ENCODE data around the gene CSPG4. TPM values are rescaled to one million over a fixed set of nuclear protein-coding genes. Genes with fewer than 3 reads are reported as not detected.
A peak's percentile ranks its signal among the peaks of the same experiment; 100 is the strongest.
"Not testable (repeated sequence)": the region's sequence is repeated elsewhere in the genome, so short reads cannot be mapped to it uniquely, and the experiment has no call there.

Gene CSPG4
- total and polyA plus RNA-seq, 4 donors, result 10.6 to 160 (median 66.0) TPM

DNA sequence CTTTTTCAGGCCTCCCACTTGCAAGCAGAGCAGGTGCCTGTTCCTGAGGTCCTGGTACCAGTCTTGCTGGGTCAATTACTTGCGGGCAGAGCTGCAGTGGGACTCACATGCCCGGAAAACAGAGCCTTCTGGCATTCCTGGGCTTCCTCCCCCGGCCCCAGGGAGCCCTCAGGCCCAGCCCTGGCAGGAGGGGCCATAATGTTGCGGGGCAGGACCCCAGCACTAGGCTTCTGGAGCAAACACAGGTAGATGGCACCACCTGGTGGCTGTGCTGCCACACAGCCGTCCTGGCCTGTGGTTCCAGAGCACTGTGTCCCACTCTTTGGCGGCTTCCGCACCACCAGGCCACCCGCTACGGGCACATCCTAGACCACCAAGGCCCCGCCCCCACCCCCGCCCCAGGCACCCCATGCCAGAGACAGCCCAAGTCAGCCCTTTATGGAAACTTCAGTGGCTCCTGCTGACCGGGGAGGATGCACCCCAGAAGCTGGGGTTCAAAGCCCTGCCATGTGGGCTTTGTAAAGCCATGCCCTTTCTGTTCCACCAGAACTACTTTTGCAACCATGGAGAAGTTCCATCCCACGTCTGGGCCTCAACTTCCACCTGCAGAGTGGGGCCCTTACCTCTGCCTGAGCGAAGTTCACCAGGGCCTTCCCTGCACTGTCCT, 28.9 kb downstream of the CSPG4 start:
- peak in 1 of 2 donors; percentile 88 for DNase-seq
- H3K27ac ChIP-seq (ENCODE audit: low read depth in 1 of 2, low read length in 2 of 2), result peak overlapping the region in 1 of 2 donors; percentile 4
- H3K36me3 ChIP-seq (ENCODE audit: control insufficient read depth in 1 of 2, insufficient read depth in 2 of 2, low read length in 1 of 2), result peaks cover 0 to 14% of the 10 kb centered on the region in 2 donors
- intact Hi-C loops (cut with DNase I), result loop anchor here (5.0 kb wide), 3 partner anchors 46 to 119 kb away; no protein-coding TSS in a partner anchor
- H3K9me3 ChIP-seq (ENCODE audit: control insufficient read depth, low read length); H3K4me3 ChIP-seq (ENCODE audit: low read length in 2 of 2); H3K27me3 ChIP-seq (ENCODE audit: control insufficient read depth in 1 of 2, insufficient read depth in 2 of 2, low read length in 1 of 2); H3K4me1 ChIP-seq (ENCODE audit: control insufficient read depth in 1 of 2, insufficient read depth in 2 of 2, low read length in 2 of 2): not testable (repeated sequence)
- ATAC-seq (ENCODE audit: low FRiP score), result peak; percentile 73
- 25 to 38% methylated on average over 14 of the region's 14 CpGs for WGBS, 2 donors

DNA sequence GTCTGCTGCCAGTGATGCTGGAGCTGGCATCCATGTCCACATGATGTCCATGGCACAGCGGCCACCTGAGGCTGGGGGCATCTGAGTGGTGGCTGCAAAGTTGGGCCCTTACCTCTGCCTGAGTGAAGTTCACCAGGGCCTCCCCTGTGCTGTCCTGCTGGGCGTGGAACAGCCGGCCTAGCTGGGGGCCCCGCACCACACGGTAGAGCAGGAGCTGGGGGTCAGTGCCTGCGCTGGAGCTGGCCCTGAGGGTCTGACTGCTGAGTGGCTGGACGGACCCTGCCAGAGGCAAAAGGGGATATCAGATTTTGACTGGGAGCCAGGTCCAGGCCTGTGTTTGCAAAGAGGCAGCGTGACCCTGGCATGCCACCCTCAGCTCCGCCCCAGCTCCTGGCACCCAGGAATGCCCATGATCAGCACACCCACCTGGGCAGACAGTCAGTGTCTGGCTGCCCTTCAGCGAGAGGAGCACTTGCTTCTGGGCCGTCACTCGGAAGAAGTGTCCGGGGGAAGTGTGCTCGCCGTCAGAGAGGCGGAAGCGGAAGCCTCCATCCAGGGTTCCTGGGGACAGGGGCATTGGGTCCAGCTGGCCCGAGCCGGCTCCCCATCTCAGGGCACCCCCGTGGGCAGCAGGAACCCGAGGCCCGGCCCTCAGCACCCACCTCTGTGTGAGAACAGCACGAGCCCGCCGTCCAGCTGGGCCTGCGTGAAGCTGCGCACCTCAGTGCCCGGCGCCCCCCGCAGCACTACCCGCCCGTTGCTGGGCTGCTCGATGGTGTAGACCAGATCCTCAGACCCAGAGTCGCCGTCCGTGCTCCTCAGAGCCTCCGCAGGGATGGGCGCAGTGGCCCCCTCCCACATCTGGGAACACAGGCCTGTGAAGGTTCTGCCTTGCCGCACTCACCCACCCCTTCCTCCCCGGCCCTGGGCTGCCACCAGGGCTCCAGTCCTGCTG, 30.2 kb downstream of the CSPG4 start:
- intact Hi-C loops (cut with DNase I), result loop anchor here (5.0 kb wide), 3 partner anchors 45 to 120 kb away; no protein-coding TSS in a partner anchor
- no peaks in the 10 kb centered on the region for H3K27me3 ChIP-seq (ENCODE audit: control insufficient read depth in 1 of 2, insufficient read depth in 2 of 2, low read length in 1 of 2)
- no peaks in the 10 kb centered on the region for H3K4me1 ChIP-seq (ENCODE audit: control insufficient read depth in 1 of 2, insufficient read depth in 2 of 2, low read length in 2 of 2)
- WGBS, 2 donors, result 81 to 82% methylated on average over 38 to 40 of the region's 40 CpGs
- no peaks in the 10 kb centered on the region for H3K9me3 ChIP-seq (ENCODE audit: control insufficient read depth, low read length)
- DNase-seq (no peak), ATAC-seq (ENCODE audit: low FRiP score) (no peak)
- H3K36me3 ChIP-seq (ENCODE audit: control insufficient read depth in 1 of 2, insufficient read depth in 2 of 2, low read length in 1 of 2), result peaks cover 0 to 7% of the 10 kb centered on the region in 2 donors
- no peak overlapping the region for H3K4me3 ChIP-seq (ENCODE audit: low read length in 2 of 2)
- no peak overlapping the region for H3K27ac ChIP-seq (ENCODE audit: low read depth in 1 of 2, low read length in 2 of 2)

DNA sequence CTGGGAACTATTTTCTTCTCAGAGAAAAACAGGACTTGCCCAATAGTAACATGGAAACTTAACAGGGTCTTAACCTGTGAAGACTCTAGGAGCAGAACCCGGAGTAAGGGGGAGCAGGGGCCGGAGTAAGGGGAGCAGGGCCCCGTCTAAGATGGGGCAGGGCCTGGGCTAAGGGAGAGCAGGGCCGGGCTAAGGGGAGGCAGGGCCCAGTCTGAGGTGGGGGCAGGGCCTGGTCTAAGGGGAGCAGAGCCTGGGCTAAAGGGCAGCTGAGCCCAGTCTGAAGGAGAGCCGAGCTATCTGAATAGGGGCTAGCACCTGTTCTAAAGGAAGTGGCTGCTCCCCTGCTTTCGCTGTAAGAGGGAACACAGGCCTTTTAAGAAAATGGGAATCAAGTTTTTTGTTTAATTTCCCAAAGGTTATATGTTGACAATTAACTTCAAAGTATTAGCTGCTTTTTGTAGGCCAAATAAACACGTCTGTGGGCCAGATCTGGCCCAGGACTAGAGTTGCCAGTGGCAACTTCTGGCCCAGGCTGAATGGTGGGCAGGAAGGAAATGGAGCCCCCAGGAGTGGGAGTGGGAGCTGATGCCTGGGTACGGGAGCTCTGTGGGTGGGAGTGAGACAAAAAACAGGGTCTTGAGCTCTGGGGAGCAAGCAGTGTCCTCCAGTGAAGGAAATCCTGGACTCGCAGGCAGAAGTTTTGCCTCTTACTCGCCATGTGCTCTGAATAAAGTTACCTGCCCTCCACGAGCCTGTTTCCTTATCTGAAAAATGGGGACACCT, 32.5 kb downstream of the CSPG4 start:
- Histone ChIP-seq H3K36me3 (ENCODE audit: control insufficient read depth in 1 of 2, insufficient read depth in 2 of 2, low read length in 1 of 2) (peaks cover 0 to 11% of the 10 kb centered on the region in 2 donors), H3K4me1 (ENCODE audit: control insufficient read depth in 1 of 2, insufficient read depth in 2 of 2, low read length in 2 of 2) (no peaks in the 10 kb centered on the region), H3K27ac (ENCODE audit: low read depth in 1 of 2, low read length in 2 of 2) (peak overlapping the region in 1 of 2 donors; percentile 13), H3K4me3 (ENCODE audit: low read length in 2 of 2) (no peak overlapping the region), H3K27me3 (ENCODE audit: control insufficient read depth in 1 of 2, insufficient read depth in 2 of 2, low read length in 1 of 2) (no peaks in the 10 kb centered on the region), H3K9me3 (ENCODE audit: control insufficient read depth, low read length) (no peaks in the 10 kb centered on the region)
- DNase-seq (no peak), ATAC-seq (ENCODE audit: low FRiP score) (no peak)
- intact Hi-C loops (cut with DNase I), result loop anchor here (5.0 kb wide), 3 partner anchors 43 to 122 kb away; no protein-coding TSS in a partner anchor
- WGBS, 2 donors, result 67% methylated on average over 11 of the region's 11 CpGs

DNA sequence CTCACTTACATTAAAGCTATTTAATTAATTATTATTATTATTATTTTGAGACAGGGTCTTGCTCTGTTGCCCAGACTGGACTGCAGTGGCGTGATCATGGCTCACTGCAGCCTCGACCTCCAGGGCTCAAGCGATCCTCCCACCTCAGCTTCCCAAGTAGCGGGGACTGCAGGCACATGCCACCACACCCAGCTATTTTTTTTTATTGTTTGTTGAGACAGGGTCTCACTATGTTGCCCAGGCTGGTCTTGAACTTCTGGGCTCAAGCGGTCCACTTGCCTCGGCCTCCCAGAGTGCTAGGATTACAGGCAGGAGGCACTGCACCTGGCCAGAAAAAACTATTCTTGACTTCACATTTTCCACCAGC, 34.3 kb downstream of the CSPG4 start:
- H3K4me1 ChIP-seq (ENCODE audit: control insufficient read depth in 1 of 2, insufficient read depth in 2 of 2, low read length in 2 of 2); H3K36me3 ChIP-seq (ENCODE audit: control insufficient read depth in 1 of 2, insufficient read depth in 2 of 2, low read length in 1 of 2); ATAC-seq (ENCODE audit: low FRiP score); H3K9me3 ChIP-seq (ENCODE audit: control insufficient read depth, low read length); intact Hi-C loops (cut with DNase I); DNase-seq; H3K27ac ChIP-seq (ENCODE audit: low read depth in 1 of 2, low read length in 2 of 2); H3K27me3 ChIP-seq (ENCODE audit: control insufficient read depth in 1 of 2, insufficient read depth in 2 of 2, low read length in 1 of 2); H3K4me3 ChIP-seq (ENCODE audit: low read length in 2 of 2): not testable (repeated sequence)
- 89% methylated on average over 6 of the region's 6 CpGs for WGBS, 2 donors

DNA sequence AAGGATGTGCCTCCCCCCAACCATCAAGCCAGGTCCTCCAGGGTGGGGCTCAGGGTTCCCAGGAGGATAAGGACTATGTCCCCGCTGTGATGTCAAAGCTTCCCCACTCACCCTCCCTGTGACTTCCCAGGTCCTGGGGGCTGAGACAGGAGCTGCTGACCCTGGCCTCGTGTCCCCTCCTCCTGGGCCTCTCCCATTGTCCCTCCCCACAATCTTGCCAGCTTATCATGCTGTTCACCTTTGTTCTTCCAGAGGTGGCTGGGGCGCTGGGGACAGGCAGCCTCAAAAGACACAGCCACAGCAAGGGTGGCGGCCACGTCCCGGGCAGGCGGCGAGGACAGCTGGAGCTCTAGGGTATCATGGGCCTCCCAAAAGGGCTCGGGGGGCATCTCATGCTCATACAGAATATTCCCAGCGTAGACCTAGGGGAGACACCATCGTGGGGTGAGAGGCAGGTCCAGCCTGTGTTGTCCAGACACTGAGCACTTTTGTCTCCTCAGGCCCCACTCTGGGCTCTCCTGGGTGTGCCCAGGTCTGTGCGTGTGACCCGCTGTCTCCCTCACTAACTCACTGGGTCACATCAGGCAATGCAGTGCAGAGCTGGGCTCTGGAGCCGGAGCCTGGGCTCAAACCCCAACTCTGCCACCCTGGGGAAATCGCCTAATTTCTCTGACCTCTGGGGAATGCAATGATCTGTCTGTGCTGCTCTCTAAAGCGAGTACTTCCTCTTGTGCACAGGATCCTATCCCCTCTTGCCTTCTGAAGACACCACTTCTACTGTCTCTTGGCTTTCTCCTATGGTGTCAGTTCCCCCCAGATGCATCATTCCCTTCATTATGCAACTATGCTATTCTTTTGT, 35.0 kb downstream of the CSPG4 start:
- intact Hi-C loops (cut with DNase I), result no loop called here
- peaks cover 0 to 10% of the 10 kb centered on the region in 2 donors for H3K36me3 ChIP-seq (ENCODE audit: control insufficient read depth in 1 of 2, insufficient read depth in 2 of 2, low read length in 1 of 2)
- H3K4me1 ChIP-seq (ENCODE audit: control insufficient read depth in 1 of 2, insufficient read depth in 2 of 2, low read length in 2 of 2), result no peaks in the 10 kb centered on the region
- H3K27me3 ChIP-seq (ENCODE audit: control insufficient read depth in 1 of 2, insufficient read depth in 2 of 2, low read length in 1 of 2), result no peaks in the 10 kb centered on the region
- ATAC-seq (ENCODE audit: low FRiP score), result no peak
- no peaks in the 10 kb centered on the region for H3K9me3 ChIP-seq (ENCODE audit: control insufficient read depth, low read length)
- 81 to 82% methylated on average over 16 of the region's 16 CpGs for WGBS, 2 donors
- DNase-seq, result no peak
- H3K4me3 ChIP-seq (ENCODE audit: low read length in 2 of 2), result no peak overlapping the region
- H3K27ac ChIP-seq (ENCODE audit: low read depth in 1 of 2, low read length in 2 of 2), result peak overlapping the region in 1 of 2 donors; percentile 23

DNA sequence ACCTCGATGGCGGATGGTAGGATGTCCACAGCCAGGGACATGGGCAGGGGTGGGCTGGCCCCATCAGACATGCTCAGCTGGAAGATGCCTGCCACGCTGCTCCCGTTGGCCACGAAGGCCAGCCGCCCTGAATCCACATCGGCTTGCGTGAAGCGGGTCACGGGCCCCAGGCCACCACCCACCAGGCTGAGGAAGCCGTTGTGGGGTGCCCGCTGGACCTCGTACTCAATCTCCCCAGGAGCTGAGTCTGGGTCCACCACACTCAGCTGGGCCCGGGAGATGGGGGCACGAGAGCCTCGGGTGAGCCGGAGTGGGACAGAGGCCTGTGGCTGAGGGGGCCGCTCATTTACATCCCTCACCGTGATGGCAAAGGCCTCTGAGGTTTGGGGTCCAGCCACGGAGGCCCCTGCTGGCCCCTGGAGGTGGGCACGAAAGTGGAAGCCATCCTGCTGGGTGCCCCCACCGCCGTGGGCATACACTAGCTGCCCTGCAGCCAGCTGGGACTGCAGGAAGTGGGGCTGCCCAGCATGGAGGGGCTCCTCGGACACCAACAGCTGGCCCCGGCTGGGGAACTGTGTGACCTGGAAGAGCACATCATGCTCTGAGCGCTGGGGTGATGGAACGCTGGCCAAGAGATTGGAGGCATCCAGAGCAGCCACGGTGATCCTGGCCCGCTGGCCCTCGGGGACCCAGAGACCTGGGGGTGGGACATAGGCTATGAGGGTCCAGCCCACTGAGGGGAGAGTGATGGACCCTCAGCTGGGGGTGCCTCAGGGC, 35.8 kb downstream of the CSPG4 start:
- H3K9me3 ChIP-seq (ENCODE audit: control insufficient read depth, low read length), result no peaks in the 10 kb centered on the region
- no peak overlapping the region for H3K4me3 ChIP-seq (ENCODE audit: low read length in 2 of 2)
- 78 to 79% methylated on average over 30 of the region's 30 CpGs for WGBS, 2 donors
- no peak for DNase-seq
- peak overlapping the region in 1 of 2 donors; percentile 23 for H3K27ac ChIP-seq (ENCODE audit: low read depth in 1 of 2, low read length in 2 of 2)
- no peak for ATAC-seq (ENCODE audit: low FRiP score)
- peaks cover 0 to 6% of the 10 kb centered on the region in 2 donors for H3K36me3 ChIP-seq (ENCODE audit: control insufficient read depth in 1 of 2, insufficient read depth in 2 of 2, low read length in 1 of 2)
- intact Hi-C loops (cut with DNase I), result no loop called here
- H3K4me1 ChIP-seq (ENCODE audit: control insufficient read depth in 1 of 2, insufficient read depth in 2 of 2, low read length in 2 of 2), result no peaks in the 10 kb centered on the region
- H3K27me3 ChIP-seq (ENCODE audit: control insufficient read depth in 1 of 2, insufficient read depth in 2 of 2, low read length in 1 of 2), result no peaks in the 10 kb centered on the region

DNA sequence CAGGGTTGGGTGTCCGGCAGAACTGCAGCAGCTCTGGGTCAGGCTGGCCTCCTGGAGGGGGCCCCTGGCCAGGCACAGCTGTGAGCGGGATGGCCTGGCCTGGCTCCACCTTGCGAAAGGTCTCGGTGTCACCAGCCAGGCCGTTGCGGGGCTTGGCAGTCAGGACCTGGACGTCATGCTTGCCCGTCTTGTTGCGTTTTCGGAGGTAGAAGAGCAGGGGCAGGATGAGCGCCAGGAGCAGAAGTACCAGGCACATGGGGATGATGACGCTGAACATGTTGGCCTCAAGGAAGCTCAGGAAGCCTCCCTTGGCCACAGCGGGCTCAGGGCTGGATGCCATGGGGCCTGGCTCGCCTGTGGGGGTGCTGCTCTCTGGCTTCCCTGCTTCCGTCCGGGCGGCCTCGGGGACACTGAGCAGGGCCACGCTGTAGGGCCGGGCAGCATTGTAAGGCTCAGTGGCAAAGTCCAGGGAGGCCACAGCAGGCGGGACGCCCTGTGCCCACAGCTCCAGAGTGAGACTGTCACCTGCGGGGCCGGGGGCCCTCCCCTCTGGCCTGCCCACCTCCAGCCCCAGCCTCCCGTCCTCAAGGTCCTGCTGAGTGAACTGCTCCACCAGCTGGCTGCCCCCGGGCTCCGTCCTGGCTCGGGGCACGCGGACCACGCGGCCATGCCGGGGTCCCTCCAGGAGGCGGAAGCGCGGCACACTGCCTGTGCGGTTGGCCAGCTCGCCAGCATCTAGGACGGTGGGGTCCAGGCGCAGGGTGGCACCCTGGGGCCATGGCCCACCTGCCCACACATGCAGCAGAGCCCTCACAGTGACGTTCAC, 36.9 kb downstream of the CSPG4 start:
- Histone ChIP-seq H3K27ac (ENCODE audit: low read depth in 1 of 2, low read length in 2 of 2) (peak overlapping the region in 1 of 2 donors; percentile 96), H3K36me3 (ENCODE audit: control insufficient read depth in 1 of 2, insufficient read depth in 2 of 2, low read length in 1 of 2) (peaks cover 0 to 6% of the 10 kb centered on the region in 2 donors), H3K4me3 (ENCODE audit: low read length in 2 of 2) (no peak overlapping the region), H3K9me3 (ENCODE audit: control insufficient read depth, low read length) (no peaks in the 10 kb centered on the region), H3K27me3 (ENCODE audit: control insufficient read depth in 1 of 2, insufficient read depth in 2 of 2, low read length in 1 of 2) (no peaks in the 10 kb centered on the region), H3K4me1 (ENCODE audit: control insufficient read depth in 1 of 2, insufficient read depth in 2 of 2, low read length in 2 of 2) (no peaks in the 10 kb centered on the region)
- peak; percentile 1 for ATAC-seq (ENCODE audit: low FRiP score)
- no peak for DNase-seq
- intact Hi-C loops (cut with DNase I), result no loop called here
- WGBS, 2 donors, result 44 to 45% methylated on average over 39 to 41 of the region's 41 CpGs
